Measurements from ENCODE around the gene TGFBR3. TPM values are rescaled to one million over a fixed set of nuclear protein-coding genes. Genes with fewer than 3 reads are reported as not detected.

TGFBR3 gene
- total and polyA plus RNA-seq, 10 donors = 5.2 to 254 (median 166) TPM

GRCh38 chr1:91684481-91685196 is 201.3 kb downstream of the TGFBR3 start:
- WGBS, 5 donors = 14 to 20% (median 18%) methylated on average over 7 of the region's 7 CpGs
- H3K4me3 ChIP-seq = no peak overlapping the region
- no peaks in the 10 kb centered on the region for H3K27me3 ChIP-seq (replicated peaks in 1 of 7)
- no peaks in the 10 kb centered on the region for H3K9me3 ChIP-seq
- H3K27ac ChIP-seq = peak overlapping the region in 7 of 8 donors; percentile 24 to 82 (median 71)
- intact Hi-C loops (cut with DNase I; ENCODE audit: low total_unique reads) = no loop called here
- no peak for DNase-seq
- H3K36me3 ChIP-seq = peaks cover 0 to 38% (median 9%) of the 10 kb centered on the region in 6 donors
- H3K4me1 ChIP-seq = peaks cover 27 to 73% (median 57%) of the 10 kb centered on the region in 6 donors
- TF ChIP-seq CTCF (IDR thresholded peaks at IDR 0.05 in 8 of 11, conservative IDR thresholded peaks at IDR 0.05 in 3 of 11) = no peak
- peak in 1 of 3 donors; percentile 51 for TF ChIP-seq POLR2AphosphoS5 (IDR thresholded peaks at IDR 0.05)

GRCh38 chr1:91683598-91683951 is 202.4 kb downstream of the TGFBR3 start:
- Histone ChIP-seq H3K27me3 (replicated peaks in 1 of 7) (no peaks in the 10 kb centered on the region), H3K9me3 (no peaks in the 10 kb centered on the region), H3K36me3 (peaks cover 0 to 33% (median 9%) of the 10 kb centered on the region in 6 donors), H3K4me1 (peaks cover 23 to 62% (median 49%) of the 10 kb centered on the region in 6 donors), H3K4me3 (no peak overlapping the region), H3K27ac (peak overlapping the region in 4 of 8 donors; percentile 44 to 82 (median 74))
- no peak for DNase-seq
- no peak for TF ChIP-seq POLR2A (IDR thresholded peaks at IDR 0.05)
- TF ChIP-seq CTCF (IDR thresholded peaks at IDR 0.05 in 8 of 11, conservative IDR thresholded peaks at IDR 0.05 in 3 of 11) = no peak
- peak in 1 of 3 donors; percentile 52 for TF ChIP-seq POLR2AphosphoS5 (IDR thresholded peaks at IDR 0.05)
- 82 to 86% (median 85%) methylated on average over 10 of the region's 10 CpGs for WGBS, 5 donors
- intact Hi-C loops (cut with DNase I; ENCODE audit: low total_unique reads) = no loop called here

- peak in 1 of 3 donors; percentile 34 for TF ChIP-seq POLR2AphosphoS5 (IDR thresholded peaks at IDR 0.05)
- TF ChIP-seq CTCF (IDR thresholded peaks at IDR 0.05 in 8 of 11, conservative IDR thresholded peaks at IDR 0.05 in 3 of 11) = no peak
- intact Hi-C loops (cut with DNase I; ENCODE audit: low total_unique reads) = no loop called here
- Histone ChIP-seq H3K4me3 (no peak overlapping the region), H3K9me3 (no peaks in the 10 kb centered on the region), H3K27ac (peak overlapping the region in 4 of 8 donors; percentile 44 to 82 (median 74)), H3K27me3 (replicated peaks in 1 of 7) (no peaks in the 10 kb centered on the region), H3K4me1 (peaks cover 21 to 57% (median 44%) of the 10 kb centered on the region in 6 donors), H3K36me3 (peaks cover 0 to 28% (median 9%) of the 10 kb centered on the region in 6 donors)
- WGBS, 5 donors = 65 to 90% (median 82%) methylated on average over 3 of the region's 3 CpGs
- no peak for DNase-seq
Measured at GRCh38 chr1:91682882-91683597, 202.9 kb downstream of the TGFBR3 start.

GRCh38 chr1:91680556-91681155 is 205.3 kb downstream of the TGFBR3 start:
- H3K27me3 ChIP-seq (replicated peaks in 1 of 7) = no peaks in the 10 kb centered on the region
- DNase-seq = no peak
- intact Hi-C loops (cut with DNase I; ENCODE audit: low total_unique reads) = no loop called here
- peaks cover 14 to 33% (median 24%) of the 10 kb centered on the region in 6 donors for H3K4me1 ChIP-seq
- H3K27ac ChIP-seq = no peak overlapping the region
- H3K36me3 ChIP-seq = peaks cover 0 to 27% (median 9%) of the 10 kb centered on the region in 6 donors
- no peak overlapping the region for H3K4me3 ChIP-seq
- 92 to 96% (median 93%) methylated on average over 4 of the region's 4 CpGs for WGBS, 5 donors
- TF ChIP-seq CTCF (IDR thresholded peaks at IDR 0.05 in 8 of 11, conservative IDR thresholded peaks at IDR 0.05 in 3 of 11) = no peak
- TF ChIP-seq POLR2A (IDR thresholded peaks at IDR 0.05) = no peak
- TF ChIP-seq POLR2AphosphoS5 (IDR thresholded peaks at IDR 0.05) = no peak
- H3K9me3 ChIP-seq = no peaks in the 10 kb centered on the region
